ENCODE results near the gene SOS2. TPM values are rescaled to one million over a fixed set of nuclear protein-coding genes. Genes with fewer than 3 reads are reported as not detected.

SOS2 gene
- total RNA-seq, 1 experiment from 2014 or later: 11.7 TPM

- BruUV-seq (replicated peaks): no TSS peak
- no peaks in the 10 kb centered on the region for H3K36me3 ChIP-seq (ENCODE audit: control insufficient read depth in 1 of 2, insufficient read depth in 2 of 2, low read length in 2 of 2)
- no peaks in the 10 kb centered on the region for H3K79me2 ChIP-seq (ENCODE audit: insufficient read depth, low read length)
- no peaks in the 10 kb centered on the region for H4K20me1 ChIP-seq (ENCODE audit: insufficient read depth)
- H3K4me1 ChIP-seq (ENCODE audit: control insufficient read depth in 1 of 2, insufficient read depth in 2 of 2, low read length in 2 of 2): no peaks in the 10 kb centered on the region
- H3K4me2 ChIP-seq (ENCODE audit: low read length): no peak overlapping the region
- DNase-seq (ENCODE audit: low read depth, low spot score) (no peak), ATAC-seq (no peak)
- no peaks in the 10 kb centered on the region for H3K9me2 ChIP-seq (ENCODE audit: insufficient read depth)
- H3K27me3 ChIP-seq (ENCODE audit: insufficient read depth, low read length): no peaks in the 10 kb centered on the region
- no peak overlapping the region for H3K9ac ChIP-seq (ENCODE audit: low read length)
- CTCF ChIA-PET: no interaction called here
- no peak for TF ChIP-seq POLR2AphosphoS5 (IDR thresholded peaks at IDR 0.05; ENCODE audit: low read depth, low read length)
- TF ChIP-seq YY1 (IDR thresholded peaks at IDR 0.05; ENCODE audit: extremely low read depth, insufficient replicate concordance, low read depth, low read length): no peak
- no peak for TF ChIP-seq POLR2A (IDR thresholded peaks at IDR 0.05; ENCODE audit: borderline replicate concordance, extremely low read depth, insufficient read depth, insufficient read length)
- no peak for TF ChIP-seq EZH2phosphoT487 (IDR thresholded peaks at IDR 0.05; ENCODE audit: borderline replicate concordance)
- TF ChIP-seq CEBPB (IDR thresholded peaks at IDR 0.05; ENCODE audit: low read depth): no peak
- TF ChIP-seq EZH2 (IDR thresholded peaks at IDR 0.05): no peak
- TF ChIP-seq, protein P1, sequence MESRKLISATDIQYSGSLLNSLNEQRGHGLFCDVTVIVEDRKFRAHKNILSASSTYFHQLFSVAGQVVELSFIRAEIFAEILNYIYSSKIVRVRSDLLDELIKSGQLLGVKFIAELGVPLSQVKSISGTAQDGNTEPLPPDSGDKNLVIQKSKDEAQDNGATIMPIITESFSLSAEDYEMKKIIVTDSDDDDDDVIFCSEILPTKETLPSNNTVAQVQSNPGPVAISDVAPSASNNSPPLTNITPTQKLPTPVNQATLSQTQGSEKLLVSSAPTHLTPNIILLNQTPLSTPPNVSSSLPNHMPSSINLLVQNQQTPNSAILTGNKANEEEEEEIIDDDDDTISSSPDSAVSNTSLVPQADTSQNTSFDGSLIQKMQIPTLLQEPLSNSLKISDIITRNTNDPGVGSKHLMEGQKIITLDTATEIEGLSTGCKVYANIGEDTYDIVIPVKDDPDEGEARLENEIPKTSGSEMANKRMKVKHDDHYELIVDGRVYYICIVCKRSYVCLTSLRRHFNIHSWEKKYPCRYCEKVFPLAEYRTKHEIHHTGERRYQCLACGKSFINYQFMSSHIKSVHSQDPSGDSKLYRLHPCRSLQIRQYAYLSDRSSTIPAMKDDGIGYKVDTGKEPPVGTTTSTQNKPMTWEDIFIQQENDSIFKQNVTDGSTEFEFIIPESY (IDR thresholded peaks at IDR 0.05; ENCODE audit: extremely low read depth, insufficient replicate concordance, low read length): no peak
- no peak overlapping the region for H3K4me3 ChIP-seq (replicated peaks in 1 of 2; ENCODE audit: low read depth in 1 of 2, low read length in 2 of 2)
- no peaks in the 10 kb centered on the region for H3K9me3 ChIP-seq (ENCODE audit: control insufficient read depth in 1 of 2, insufficient read depth in 1 of 2, low read depth in 1 of 2, low read length in 2 of 2)
- POLR2A ChIA-PET: interaction anchor here (0.6 kb wide), 1 partner anchor 25 kb away, joined by 3 read pairs; no protein-coding TSS in a partner anchor
- RAD21 ChIA-PET (ENCODE audit: low non-redundant PET in 1 of 2, low total read pairs in 2 of 2, uncharacterized antibody in 2 of 2, unreplicated experiment in 2 of 2): no interaction called here
- no peak overlapping the region for H2AFZ ChIP-seq (ENCODE audit: low read depth, low read length, poor library complexity, severe bottlenecking)
- intact Hi-C loops (cut with micrococcal nuclease): no loop called here
- no peak overlapping the region for H3K27ac ChIP-seq (ENCODE audit: low read depth, low read length)
These were observed 143.8 kb downstream of the SOS2 start for GRCh38 chr14:50087341-50088116.

Measured in HCT116 (cell line).